Hypothalamus (tissue), 51 donors: ENCODE data around the gene SYP.
"Not testable (repeated sequence)": the region's sequence is repeated elsewhere in the genome, so short reads cannot be mapped to it uniquely, and the experiment has no call there.

Experiments
- DNase-seq, 51 donors: peaks; one replicate each; lab custom pipeline; 2025; lab: John Stamatoyannopoulos, UW

SYP gene

GRCh38 chrX:49147936-49148335, 52.1 kb downstream of the SYP start:
- no peak for DNase-seq

DNA sequence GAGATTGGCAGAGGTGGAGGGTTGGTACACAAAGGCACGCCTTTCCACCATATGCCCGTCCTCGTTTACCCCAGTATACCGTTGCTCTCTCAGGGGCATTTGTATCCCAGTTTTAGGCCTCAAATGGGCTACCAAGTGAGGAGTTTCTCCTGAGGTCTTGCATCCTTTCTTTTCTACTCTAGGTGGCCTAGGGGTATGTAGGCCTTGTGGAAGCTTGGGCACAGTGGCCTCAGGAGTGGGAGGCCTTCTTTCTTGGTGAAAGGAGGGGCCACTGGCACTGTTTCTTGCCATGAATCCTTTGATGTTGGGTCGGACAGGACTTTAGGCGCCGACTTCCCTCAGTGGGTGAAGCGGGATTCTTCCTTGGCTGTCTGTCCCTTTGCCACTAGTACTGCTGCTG, 52.7 kb downstream of the SYP start:
- no peak for DNase-seq

DNA sequence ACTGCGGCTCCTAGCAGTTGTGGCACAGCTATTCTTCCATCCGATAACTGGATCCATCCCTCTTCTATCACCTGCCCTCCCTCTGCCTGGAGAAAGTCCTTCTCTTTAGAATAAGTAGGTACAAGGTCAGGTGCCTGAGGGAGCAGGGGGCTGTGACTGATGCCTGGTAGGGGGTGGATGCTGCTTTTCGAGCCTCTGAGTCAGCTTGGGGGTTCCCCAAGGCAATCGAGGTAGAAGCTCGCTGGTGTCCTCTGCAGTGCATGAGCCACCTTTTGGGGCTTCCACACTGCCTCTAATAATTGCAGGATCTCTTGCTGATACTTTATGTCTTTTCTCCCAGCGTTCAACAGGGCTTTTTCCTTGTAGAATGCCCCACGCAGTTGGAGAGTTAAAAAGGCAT, 56.8 kb downstream of the SYP start:
- not testable (repeated sequence) for DNase-seq

DNA sequence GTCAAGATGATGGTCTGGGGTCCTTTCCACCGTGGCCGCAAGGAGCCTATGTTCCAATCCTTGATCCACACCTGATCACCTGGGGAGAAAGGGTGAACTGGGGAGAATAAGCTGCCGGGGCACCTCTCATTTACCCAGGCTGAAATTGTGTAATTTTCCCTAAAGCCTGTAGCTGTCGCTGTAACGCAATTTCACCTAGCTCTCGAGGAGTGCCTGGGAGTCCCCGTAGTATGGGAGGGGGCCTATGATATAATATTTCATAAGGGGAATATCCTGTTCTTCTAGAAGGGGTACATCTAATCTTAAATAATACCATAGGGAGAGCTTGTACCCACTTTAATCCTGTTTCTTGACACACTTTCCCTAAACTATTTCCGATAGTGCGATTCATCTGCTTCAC, 57.7 kb downstream of the SYP start:
- peak in 1 of 51 donors; percentile 0 for DNase-seq

DNA sequence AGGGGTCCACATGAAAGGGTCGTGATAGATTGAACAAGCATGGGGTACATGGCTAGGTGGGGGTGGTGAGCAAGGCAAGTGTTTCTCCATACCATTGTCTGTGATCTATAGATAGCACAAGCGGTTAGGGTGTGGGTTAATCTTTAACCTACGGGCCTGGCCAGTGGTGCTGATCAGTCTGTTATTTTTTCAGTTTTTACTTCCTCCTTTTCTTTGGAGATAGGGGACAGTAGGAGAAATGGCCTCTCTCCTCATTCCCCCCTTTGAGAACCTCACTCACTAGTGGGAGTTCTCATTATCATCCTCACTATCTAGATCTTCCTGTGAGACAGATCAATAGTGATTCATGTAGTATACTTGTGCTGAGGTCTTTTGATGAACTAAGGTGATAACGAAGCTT, 60.3 kb downstream of the SYP start:
- DNase-seq: no peak
